ENCODE data around the gene EFTUD2. TPM values are rescaled to one million over a fixed set of nuclear protein-coding genes. Genes with fewer than 3 reads are reported as not detected.

EFTUD2 gene
- total and polyA plus RNA-seq, 2 donors from 2014 or later, result 37.9 to 98.4 TPM

DNA sequence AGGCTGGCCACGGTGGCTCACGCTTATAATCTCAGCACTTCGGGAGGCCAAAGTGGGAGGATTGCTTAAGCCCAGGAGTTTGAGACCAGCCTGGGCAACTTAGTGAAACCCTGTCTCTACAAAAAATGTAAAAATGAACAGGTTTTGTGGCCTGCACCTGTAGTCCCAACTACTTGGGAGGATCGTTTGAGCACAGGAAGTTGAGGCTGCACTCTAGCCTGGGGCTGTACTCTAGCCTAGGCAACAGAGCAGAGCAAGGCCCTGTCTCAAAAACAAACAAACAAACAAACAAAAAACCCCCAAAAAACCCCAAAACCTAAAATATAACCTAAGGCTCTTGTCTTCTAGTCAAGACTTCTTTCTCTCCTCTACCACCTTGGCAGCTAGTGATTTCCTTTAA lies 59.0 kb downstream of the EFTUD2 start:
- H3K27me3 ChIP-seq (ENCODE audit: control insufficient read depth, insufficient read depth, low read length), result no peaks in the 10 kb centered on the region
- H3K9ac ChIP-seq (ENCODE audit: low read length in 3 of 3), result no peak overlapping the region
- no peak for TF ChIP-seq CTCF (IDR thresholded peaks at IDR 0.05; ENCODE audit: borderline replicate concordance, extremely low read depth, insufficient read depth)
- no peak overlapping the region for H3K4me3 ChIP-seq (ENCODE audit: low read length in 3 of 3)
- FAIRE-seq, result no peak
- DNase-seq, result no peak
- no peak overlapping the region for H3K27ac ChIP-seq (ENCODE audit: low read depth in 2 of 2, low read length in 2 of 2)
- H3K9me3 ChIP-seq (ENCODE audit: control insufficient read depth in 2 of 3, insufficient read depth in 1 of 3, low read length in 3 of 3), result no peaks in the 10 kb centered on the region
- no peaks in the 10 kb centered on the region for H3K4me1 ChIP-seq (ENCODE audit: control insufficient read depth in 2 of 3, insufficient read depth in 2 of 3, low read depth in 1 of 3, low read length in 3 of 3)
- intact Hi-C loops (cut with DNase I), result no loop called here
- no peaks in the 10 kb centered on the region for H3K36me3 ChIP-seq (ENCODE audit: control insufficient read depth in 2 of 3, insufficient read depth in 3 of 3, low read length in 3 of 3)

- H3K27me3 ChIP-seq (ENCODE audit: control insufficient read depth, insufficient read depth, low read length), result no peaks in the 10 kb centered on the region
- H3K36me3 ChIP-seq (ENCODE audit: control insufficient read depth in 2 of 3, insufficient read depth in 3 of 3, low read length in 3 of 3), result no peaks in the 10 kb centered on the region
- no peak for TF ChIP-seq CTCF (IDR thresholded peaks at IDR 0.05; ENCODE audit: borderline replicate concordance, extremely low read depth, insufficient read depth)
- H3K9me3 ChIP-seq (ENCODE audit: control insufficient read depth in 2 of 3, insufficient read depth in 1 of 3, low read length in 3 of 3), result no peaks in the 10 kb centered on the region
- intact Hi-C loops (cut with DNase I), result no loop called here
- no peaks in the 10 kb centered on the region for H3K4me1 ChIP-seq (ENCODE audit: control insufficient read depth in 2 of 3, insufficient read depth in 2 of 3, low read depth in 1 of 3, low read length in 3 of 3)
- DNase-seq (no peak), FAIRE-seq (no peak)
- no peak overlapping the region for H3K27ac ChIP-seq (ENCODE audit: low read depth in 2 of 2, low read length in 2 of 2)
- no peak overlapping the region for H3K9ac ChIP-seq (ENCODE audit: low read length in 3 of 3)
- no peak overlapping the region for H3K4me3 ChIP-seq (ENCODE audit: low read length in 3 of 3)
Measured at GRCh38 chr17:44837196-44837595, 62.0 kb downstream of the EFTUD2 start.

GRCh38 chr17:44832805-44833204 lies 66.4 kb downstream of the EFTUD2 start:
- H3K36me3 ChIP-seq (ENCODE audit: control insufficient read depth in 2 of 3, insufficient read depth in 3 of 3, low read length in 3 of 3), result no peaks in the 10 kb centered on the region
- no peak overlapping the region for H3K27ac ChIP-seq (ENCODE audit: low read depth in 2 of 2, low read length in 2 of 2)
- FAIRE-seq, result no peak

More at GRCh38 chr17:44832805-44833204, 66.4 kb downstream of the EFTUD2 start:
- TF ChIP-seq CTCF (IDR thresholded peaks at IDR 0.05; ENCODE audit: borderline replicate concordance, extremely low read depth, insufficient read depth), result no peak
- H3K9me3 ChIP-seq (ENCODE audit: control insufficient read depth in 2 of 3, insufficient read depth in 1 of 3, low read length in 3 of 3), result no peaks in the 10 kb centered on the region
- no peak overlapping the region for H3K9ac ChIP-seq (ENCODE audit: low read length in 3 of 3)
- H3K4me1 ChIP-seq (ENCODE audit: control insufficient read depth in 2 of 3, insufficient read depth in 2 of 3, low read depth in 1 of 3, low read length in 3 of 3), result no peaks in the 10 kb centered on the region
- DNase-seq, result peak in 4 of 5 donors; percentile 46 to 78 (median 64)
- no peaks in the 10 kb centered on the region for H3K27me3 ChIP-seq (ENCODE audit: control insufficient read depth, insufficient read depth, low read length)
- no peak overlapping the region for H3K4me3 ChIP-seq (ENCODE audit: low read length in 3 of 3)
- intact Hi-C loops (cut with DNase I), result no loop called here

All from kidney (tissue), 14 donors.